ENCODE measurements around the gene KRTAP10-8.

DNA sequence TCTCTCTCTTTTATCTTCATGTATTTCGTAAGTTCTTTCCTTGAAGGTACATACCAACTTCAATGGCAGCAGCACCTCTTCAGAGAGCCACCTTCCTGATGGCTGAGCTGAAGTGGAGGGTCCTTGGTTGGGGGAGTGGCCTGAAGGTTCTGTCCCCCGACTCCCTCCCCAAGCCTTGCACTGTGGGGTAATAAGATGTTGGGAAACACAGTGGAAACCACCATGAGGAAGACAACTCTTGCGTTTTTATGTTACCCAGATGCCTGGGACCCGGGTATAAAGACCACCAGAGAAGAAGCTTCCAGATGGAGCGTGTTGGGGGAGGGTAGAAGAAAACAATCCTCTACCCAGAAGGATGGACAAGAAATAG, 46.6 kb downstream of the KRTAP10-8 start:
- TF ChIP-seq, protein P1, sequence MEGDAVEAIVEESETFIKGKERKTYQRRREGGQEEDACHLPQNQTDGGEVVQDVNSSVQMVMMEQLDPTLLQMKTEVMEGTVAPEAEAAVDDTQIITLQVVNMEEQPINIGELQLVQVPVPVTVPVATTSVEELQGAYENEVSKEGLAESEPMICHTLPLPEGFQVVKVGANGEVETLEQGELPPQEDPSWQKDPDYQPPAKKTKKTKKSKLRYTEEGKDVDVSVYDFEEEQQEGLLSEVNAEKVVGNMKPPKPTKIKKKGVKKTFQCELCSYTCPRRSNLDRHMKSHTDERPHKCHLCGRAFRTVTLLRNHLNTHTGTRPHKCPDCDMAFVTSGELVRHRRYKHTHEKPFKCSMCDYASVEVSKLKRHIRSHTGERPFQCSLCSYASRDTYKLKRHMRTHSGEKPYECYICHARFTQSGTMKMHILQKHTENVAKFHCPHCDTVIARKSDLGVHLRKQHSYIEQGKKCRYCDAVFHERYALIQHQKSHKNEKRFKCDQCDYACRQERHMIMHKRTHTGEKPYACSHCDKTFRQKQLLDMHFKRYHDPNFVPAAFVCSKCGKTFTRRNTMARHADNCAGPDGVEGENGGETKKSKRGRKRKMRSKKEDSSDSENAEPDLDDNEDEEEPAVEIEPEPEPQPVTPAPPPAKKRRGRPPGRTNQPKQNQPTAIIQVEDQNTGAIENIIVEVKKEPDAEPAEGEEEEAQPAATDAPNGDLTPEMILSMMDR (IDR thresholded peaks at IDR 0.05; ENCODE audit: low read depth, low read length, poor library complexity, severe bottlenecking), result no peak
- TF ChIP-seq EZH2phosphoT487 (IDR thresholded peaks at IDR 0.05; ENCODE audit: borderline replicate concordance, low read length), result no peak
